ENCODE data around the gene PDE11A.

- no peak for TF ChIP-seq CTCF (IDR thresholded peaks at IDR 0.05)
- TF ChIP-seq POLR2A (IDR thresholded peaks at IDR 0.05) = no peak
Observed at GRCh38 chr2:177881921-177882320, 190.7 kb downstream of the PDE11A start.
